HEK293T (cell line): Measurements from ENCODE around the gene SOX12.
A peak's percentile ranks its signal among the peaks of the same experiment; 100 is the strongest.
"Not testable (repeated sequence)": the region's sequence is repeated elsewhere in the genome, so short reads cannot be mapped to it uniquely, and the experiment has no call there.

Experiments
- CTCF ChIA-PET: fragments of 350-600 bp; formaldehyde crosslinking; extraction: SDS; loops from one replicate; lab custom pipeline; 2021; ENCODE audit warnings: antibody characterized with exemption, inconsistent platforms; lab: Yijun Ruan, JAX
- POLR2A ChIA-PET: fragments of 350-600 bp; formaldehyde crosslinking; extraction: SDS; loops from one replicate; lab custom pipeline; 2020; ENCODE audit warnings: antibody characterized with exemption, inconsistent platforms; lab: Yijun Ruan, JAX
- DNase-seq: peaks from one replicate; pipeline ENCODE4 v3.0.0; 2012; ENCODE audit warnings: mixed read lengths; ENCODE audit errors: extremely low spot score
- ARNT ChIP-seq: fragments of 450-650 bp; IDR thresholded peaks from 2 replicates; pipeline ENCODE4 v1.6.1; 2017; ENCODE audit warnings: mild to moderate bottlenecking
- BHLHE40 ChIP-seq: fragments of 450-650 bp; IDR thresholded peaks from 2 replicates; pipeline ENCODE4 v1.6.1; 2016; ENCODE audit warnings: mild to moderate bottlenecking, moderate library complexity, borderline replicate concordance
- CTBP1 ChIP-seq: fragments of 450-650 bp; IDR thresholded peaks from 2 replicates; pipeline ENCODE4 v1.6.1; 2016; ENCODE audit warnings: borderline replicate concordance
- ELF4 ChIP-seq: fragments of 450-650 bp; IDR thresholded peaks from 2 replicates; pipeline ENCODE4 v1.6.1; 2017; ENCODE audit warnings: antibody characterized with exemption
- FOXA1 ChIP-seq: fragments of 450-650 bp; IDR thresholded peaks from 2 replicates; pipeline ENCODE4 v1.6.1; 2016; ENCODE audit warnings: mild to moderate bottlenecking
- FOXK2 ChIP-seq: fragments of 450-650 bp; IDR thresholded peaks from 2 replicates; pipeline ENCODE4 v1.6.1; 2016; ENCODE audit warnings: mild to moderate bottlenecking
- FOXM1 ChIP-seq: fragments of 450-650 bp; IDR thresholded peaks from 2 replicates; pipeline ENCODE4 v1.6.1; 2017; ENCODE audit warnings: mild to moderate bottlenecking, borderline replicate concordance
- HDGF ChIP-seq: fragments of 450-650 bp; IDR thresholded peaks from 2 replicates; pipeline ENCODE4 v1.6.1; 2017; ENCODE audit warnings: antibody characterized with exemption, borderline replicate concordance
- L3MBTL2 ChIP-seq: fragments of 450-650 bp; conservative IDR thresholded peaks from 2 replicates; pipeline ENCODE4 v1.6.1; 2016; ENCODE audit warnings: mild to moderate bottlenecking
- LEF1 ChIP-seq: fragments of 450-650 bp; IDR thresholded peaks from 2 replicates; pipeline ENCODE4 v1.6.1; 2017; ENCODE audit warnings: mild to moderate bottlenecking, borderline replicate concordance
- NFRKB ChIP-seq: fragments of 450-650 bp; IDR thresholded peaks from 2 replicates; pipeline ENCODE4 v1.6.1; 2016; ENCODE audit warnings: mild to moderate bottlenecking, moderate library complexity
- SP1 ChIP-seq: fragments of 450-650 bp; IDR thresholded peaks from 2 replicates; pipeline ENCODE4 v1.6.1; 2017
- SUZ12 ChIP-seq: fragments of 450-650 bp; IDR thresholded peaks from 2 replicates; pipeline ENCODE4 v1.6.1; 2016; ENCODE audit warnings: mild to moderate bottlenecking
- TARDBP ChIP-seq: fragments of 450-650 bp; IDR thresholded peaks from 2 replicates; pipeline ENCODE4 v1.6.1; 2016
- ZNF384 ChIP-seq: fragments of 450-650 bp; IDR thresholded peaks from 2 replicates; pipeline ENCODE4 v1.6.1; 2016
- TF ChIP-seq, protein P1 (sequence below): fragments of 450-650 bp; IDR thresholded peaks from 2 replicates; pipeline ENCODE4 v1.6.1; 2016

Gene SOX12

GRCh38 chr20:330233-331149, 5.1 kb downstream of the SOX12 start:
- peak; percentile 68 for DNase-seq
- TF ChIP-seq ARNT (no peak), ELF4 (0 out of 2 replicates have a peak, but pooled peaks have one; percentile 13), ZNF384 (no peak)
- CTCF ChIA-PET: interaction anchor here (0.5 to 2.8 kb wide), 12 partner anchors 12 to 146 kb away, joined by 3 to 24 read pairs (median 4); partner anchors contain the start of gene NRSN2
- POLR2A ChIA-PET: interaction anchor here (0.9 to 4.1 kb wide), 7 partner anchors 7 to 73 kb away, joined by 3 to 29 read pairs (median 5); partner anchors contain the start of genes DEFB132, NRSN2 and ZCCHC3

DNA sequence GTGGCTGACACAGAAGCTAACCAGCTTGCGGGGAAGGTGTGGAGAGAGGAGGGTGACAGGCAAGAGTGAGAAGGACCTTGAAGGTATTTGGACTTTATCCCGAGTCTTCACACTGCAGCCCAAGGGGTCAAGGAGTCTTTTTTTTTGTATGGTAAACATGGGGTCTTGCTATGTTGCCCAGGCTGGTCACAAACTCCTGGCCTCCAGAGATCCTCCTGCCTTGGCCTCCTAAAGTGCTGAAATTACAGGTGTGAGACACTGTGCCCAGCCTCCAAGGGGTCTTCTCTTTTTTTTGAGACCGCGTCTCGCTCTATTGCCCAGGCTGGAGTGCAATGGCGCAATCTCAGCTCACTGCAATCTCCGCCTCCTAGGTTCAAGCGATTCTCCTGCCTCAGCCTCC, 9.2 kb downstream of the SOX12 start:
- no peak for DNase-seq
- TF ChIP-seq L3MBTL2: no peak
- TF ChIP-seq ARNT: no peak
- no peak for TF ChIP-seq LEF1
- no peak for TF ChIP-seq FOXA1
- TF ChIP-seq SP1: no peak
- TF ChIP-seq BHLHE40: no peak
- no peak for TF ChIP-seq NFRKB
- ChIA-PET CTCF (no interaction called here), POLR2A (interaction anchor here (0.7 to 1.9 kb wide), 2 partner anchors 13 to 33 kb away, joined by 3 to 5 read pairs; partner anchors contain the start of gene NRSN2)

- DNase-seq: not testable (repeated sequence)
- ChIA-PET CTCF (interaction anchor here (1.3 kb wide), 1 partner anchor 39 kb away, joined by 4 read pairs; the partner anchor contains the start of gene ZCCHC3), POLR2A (interaction anchor here (2.2 kb wide), 1 partner anchor 11 kb away, joined by 9 read pairs; the partner anchor contains the start of gene NRSN2)
Observed at GRCh38 chr20:336040-336439, 10.7 kb downstream of the SOX12 start.

DNA sequence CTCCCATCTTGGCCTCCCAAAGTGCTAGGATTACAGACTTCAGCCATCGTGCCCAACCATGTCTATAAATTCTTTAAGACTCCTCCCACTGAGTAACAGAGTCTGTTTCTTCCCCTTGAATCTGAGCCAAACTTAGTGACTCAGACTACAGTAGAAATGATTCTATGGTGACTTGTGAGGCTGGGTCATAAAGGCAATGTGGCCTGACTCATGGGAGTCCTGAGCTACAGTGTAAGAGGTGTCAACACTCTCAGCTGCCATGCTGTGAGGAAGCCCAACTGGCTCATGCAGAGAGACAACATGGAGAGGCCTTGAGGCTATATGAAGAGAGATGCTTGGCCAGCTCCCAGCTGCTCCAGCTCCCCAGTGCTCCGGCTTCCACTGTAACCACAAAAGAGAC, 16.3 kb downstream of the SOX12 start:
- ChIA-PET POLR2A (interaction anchor here (1.2 kb wide), 1 partner anchor 9 kb away, joined by 3 read pairs; no protein-coding TSS in a partner anchor), CTCF (no interaction called here)
- no peak for DNase-seq

GRCh38 chr20:343107-343506, 17.8 kb downstream of the SOX12 start:
- CTCF ChIA-PET: no interaction called here
- TF ChIP-seq, protein P1, sequence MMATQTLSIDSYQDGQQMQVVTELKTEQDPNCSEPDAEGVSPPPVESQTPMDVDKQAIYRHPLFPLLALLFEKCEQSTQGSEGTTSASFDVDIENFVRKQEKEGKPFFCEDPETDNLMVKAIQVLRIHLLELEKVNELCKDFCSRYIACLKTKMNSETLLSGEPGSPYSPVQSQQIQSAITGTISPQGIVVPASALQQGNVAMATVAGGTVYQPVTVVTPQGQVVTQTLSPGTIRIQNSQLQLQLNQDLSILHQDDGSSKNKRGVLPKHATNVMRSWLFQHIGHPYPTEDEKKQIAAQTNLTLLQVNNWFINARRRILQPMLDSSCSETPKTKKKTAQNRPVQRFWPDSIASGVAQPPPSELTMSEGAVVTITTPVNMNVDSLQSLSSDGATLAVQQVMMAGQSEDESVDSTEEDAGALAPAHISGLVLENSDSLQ: no peak
- TF ChIP-seq FOXA1: no peak
- no peak for TF ChIP-seq TARDBP
- TF ChIP-seq FOXM1: no peak
- no peak for TF ChIP-seq NFRKB
- no peak for TF ChIP-seq CTBP1
- TF ChIP-seq HDGF: no peak
- TF ChIP-seq BHLHE40: no peak
- no peak for TF ChIP-seq ELF4
- TF ChIP-seq L3MBTL2: no peak
- TF ChIP-seq LEF1: no peak
- TF ChIP-seq SP1: no peak
- TF ChIP-seq ARNT: no peak
- TF ChIP-seq SUZ12: no peak
- TF ChIP-seq ZNF384: no peak
- no peak for TF ChIP-seq FOXK2
- DNase-seq: no peak
- POLR2A ChIA-PET: no interaction called here

More for the DNA sequence above, 16.3 kb downstream of the SOX12 start:
- no peak for TF ChIP-seq FOXA1
- peak; percentile 40; the same call in 1 of the 2 replicates for TF ChIP-seq L3MBTL2

DNA sequence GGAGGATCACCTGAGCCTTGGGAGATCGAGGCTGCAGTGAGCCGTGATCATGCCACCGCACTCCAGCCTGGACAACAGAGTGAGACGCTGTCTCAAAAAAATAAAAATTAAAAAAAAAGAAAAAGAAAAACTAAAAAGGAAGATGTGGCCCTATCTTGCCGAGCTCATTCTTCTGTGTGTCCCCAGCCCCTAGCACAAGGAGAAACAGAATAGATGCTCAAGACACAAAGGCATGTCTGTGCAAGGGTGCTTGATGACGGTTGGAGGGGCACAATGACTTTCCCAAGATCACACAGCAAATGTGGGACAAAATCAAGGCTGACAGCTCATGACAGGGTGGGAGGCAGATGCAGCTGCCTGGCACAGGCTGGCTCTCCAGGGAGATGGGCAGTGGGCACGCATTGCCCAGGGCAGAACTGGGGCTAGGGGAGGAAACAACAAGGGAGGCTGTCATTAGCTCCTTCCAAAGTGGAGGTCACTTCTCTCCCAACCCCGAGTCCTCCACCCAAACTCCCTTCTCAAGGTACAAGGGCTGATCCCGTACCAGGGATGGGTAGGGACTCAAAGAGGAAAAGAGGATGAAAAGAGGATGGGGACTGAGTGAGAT, 20.8 kb downstream of the SOX12 start:
- DNase-seq: no peak
- ChIA-PET CTCF (interaction anchor here (0.8 to 3.4 kb wide), 2 partner anchors 16 to 85 kb away, joined by 3 to 24 read pairs; no protein-coding TSS in a partner anchor), POLR2A (interaction anchor here (0.9 to 3.9 kb wide), 7 partner anchors 9 to 48 kb away, joined by 3 to 29 read pairs (median 5); no protein-coding TSS in a partner anchor)
- TF ChIP-seq LEF1 (no peak), ELF4 (no peak), FOXM1 (no peak), HDGF (no peak), FOXA1 (no peak), FOXK2 (no peak), SP1 (no peak)

GRCh38 chr20:346640-347316, 21.4 kb downstream of the SOX12 start, which contains the start of gene NRSN2:
NRSN2 (plus strand) TSS chr20:347111; CDS start chr20:349644, 2,533 bp downstream.
- DNase-seq: peak; percentile 76
- POLR2A ChIA-PET: interaction anchor here (0.6 to 3.9 kb wide), 13 partner anchors 9 to 81 kb away, joined by 3 to 29 read pairs (median 5); partner anchors contain the start of gene SOX12
- CTCF ChIA-PET: interaction anchor here (0.8 to 3.4 kb wide), 2 partner anchors 17 to 85 kb away, joined by 3 to 24 read pairs; no protein-coding TSS in a partner anchor
- no peak for TF ChIP-seq ZNF384
- no peak for TF ChIP-seq TARDBP
- TF ChIP-seq LEF1: no peak
- no peak for TF ChIP-seq BHLHE40
- no peak for TF ChIP-seq NFRKB
- TF ChIP-seq, protein P1: no peak
- TF ChIP-seq ARNT: no peak
- no peak for TF ChIP-seq FOXK2
- no peak for TF ChIP-seq HDGF
